K562 (cell line): ENCODE measurements around the gene CUL4B. TPM values are rescaled to one million over a fixed set of nuclear protein-coding genes. Genes with fewer than 3 reads are reported as not detected.

Source experiments
- CXXC5 ChIP-seq: fragments of 250-450 bp; sonication (Bioruptor Pico); IDR thresholded peaks from 2 replicates; pipeline ENCODE4 v1.8.0; 2022; ENCODE audit warnings: inconsistent platforms, mild to moderate bottlenecking, moderate library complexity
- E2F3 ChIP-seq: fragments of 250-450 bp; sonication (Bioruptor Pico); IDR thresholded peaks from 2 replicates; pipeline ENCODE4 v1.4.0; 2020; ENCODE audit warnings: mild to moderate bottlenecking
- FOXP1 ChIP-seq: sonication (generic); formaldehyde crosslinking; IDR thresholded peaks from 2 replicates; pipeline ENCODE4 v1.8.0; 2022; ENCODE audit warnings: mild to moderate bottlenecking, missing genetic modification reagents
- HLTF ChIP-seq: fragments of 450-650 bp; IDR thresholded peaks from 2 replicates; pipeline ENCODE4 v1.6.1; 2016
- KLF16 ChIP-seq: IDR thresholded peaks from 2 replicates; pipeline ENCODE4 v1.6.1; 2016; ENCODE audit warnings: antibody characterized with exemption
- PCBP1 ChIP-seq: fragments of 200-400 bp; formaldehyde crosslinking; IDR thresholded peaks from 2 replicates; pipeline ENCODE4 v1.6.1; 2018; ENCODE audit warnings: mild to moderate bottlenecking, low read depth, low read length; ENCODE audit not compliant: poor library complexity, severe bottlenecking
- PHF20 ChIP-seq: fragments of 450-650 bp; IDR thresholded peaks from 2 replicates; pipeline ENCODE4 v1.6.1; 2018; ENCODE audit not compliant: partially characterized antibody
- SMAD1 ChIP-seq: fragments of 150-350 bp; IDR thresholded peaks from 2 replicates; pipeline ENCODE4 v1.6.1; 2014; ENCODE audit warnings: low read length, low read depth; ENCODE audit not compliant: partially characterized antibody
- SMARCA4 ChIP-seq: fragments of 450-650 bp; IDR thresholded peaks from 2 replicates; pipeline ENCODE4 v1.6.1; 2016
- ZKSCAN3 ChIP-seq: fragments of 250-450 bp; sonication (Bioruptor Pico); IDR thresholded peaks from 2 replicates; pipeline ENCODE4 v1.4.0; 2020
- ZNF699 ChIP-seq: fragments of 250-450 bp; sonication (Bioruptor Pico); IDR thresholded peaks from 2 replicates; pipeline ENCODE4 v1.8.0; 2021; ENCODE audit warnings: mild to moderate bottlenecking, moderate library complexity; ENCODE audit not compliant: insufficient replicate concordance
- ZSCAN29 ChIP-seq: fragments of 450-650 bp; IDR thresholded peaks from 2 replicates; pipeline ENCODE4 v1.6.1; 2017
- polyA plus RNA-seq, 8 experiments: library from polyadenylated mRNA; depleted of rRNA in 4 of 8; stranded (reverse) in 5 of 8; unstranded in 3 of 8; fragments of >200 nt; fragmentation: Nextera tagmentation in 2 of 8; fragmentation: Illumina TruSeq in 1 of 8; extraction: Ambion mirVana in 2 of 8; extraction: Trizol in 1 of 8; gene quantifications; 2 replicates each; pipeline versions ENCODE4 v1.2.1 to v1.2.3, GENCODE V29; 2011 to 2014; ENCODE audit warnings: inconsistent platforms in 1 of 8, missing spikeins in 1 of 8
- total RNA-seq, 7 experiments: library from RNA; depleted of rRNA in 6 of 7; stranded (reverse); fragments of >200 nt in 6 of 7; fragmentation: Illumina TruSeq in 2 of 7; extraction: Trizol in 2 of 7; gene quantifications; 2 replicates each; pipeline versions ENCODE4 v1.2.1 to v1.2.3, GENCODE V29; 2011 to 2021; ENCODE audit warnings: low replicate concordance in 1 of 7
- TF ChIP-seq, protein P1 (sequence below): sonication (generic); formaldehyde crosslinking; IDR thresholded peaks from 2 replicates; pipeline ENCODE4 v1.8.0; 2022; ENCODE audit warnings: missing genetic modification reagents, mild to moderate bottlenecking, moderate library complexity, borderline replicate concordance
- TF ChIP-seq, protein P2 (sequence below): fragments of 450-650 bp; formaldehyde crosslinking; IDR thresholded peaks from 2 replicates; pipeline ENCODE4 v1.4.0; 2020; ENCODE audit warnings: mild to moderate bottlenecking, moderate library complexity
- TF ChIP-seq, protein P3 (sequence below): sonication (generic); formaldehyde crosslinking; IDR thresholded peaks from 2 replicates; pipeline ENCODE4 v1.8.0; 2023; ENCODE audit warnings: mild to moderate bottlenecking, missing genetic modification reagents
- TF ChIP-seq, protein P4 (sequence below): sonication (generic); formaldehyde crosslinking; IDR thresholded peaks from 2 replicates; pipeline ENCODE4 v1.8.1; 2023; ENCODE audit warnings: mild to moderate bottlenecking, missing genetic modification reagents
- TF ChIP-seq, protein P5 (sequence below): fragments of 250-450 bp; sonication (Bioruptor Pico); IDR thresholded peaks from 2 replicates; pipeline ENCODE4 v1.8.0; 2022; ENCODE audit warnings: inconsistent platforms, mild to moderate bottlenecking, moderate library complexity, borderline replicate concordance
- TF ChIP-seq, protein P6 (sequence below): fragments of 450-650 bp; formaldehyde crosslinking; conservative IDR thresholded peaks from 2 replicates; pipeline ENCODE4 v1.4.0; 2022; ENCODE audit warnings: mild to moderate bottlenecking, missing genetic modification characterization
- TF ChIP-seq, protein P7 (sequence below): fragments of 250-450 bp; sonication (Bioruptor Pico); IDR thresholded peaks from 2 replicates; pipeline ENCODE4 v1.5.0; 2020; ENCODE audit warnings: mild to moderate bottlenecking, borderline replicate concordance

The CUL4B gene
- total and polyA plus RNA-seq, 9 of the 15 experiments (the other 6 are each of a cell fraction or from before 2014, with no cell fraction given), result 15.0 to 41.7 (median 37.5) TPM

DNA sequence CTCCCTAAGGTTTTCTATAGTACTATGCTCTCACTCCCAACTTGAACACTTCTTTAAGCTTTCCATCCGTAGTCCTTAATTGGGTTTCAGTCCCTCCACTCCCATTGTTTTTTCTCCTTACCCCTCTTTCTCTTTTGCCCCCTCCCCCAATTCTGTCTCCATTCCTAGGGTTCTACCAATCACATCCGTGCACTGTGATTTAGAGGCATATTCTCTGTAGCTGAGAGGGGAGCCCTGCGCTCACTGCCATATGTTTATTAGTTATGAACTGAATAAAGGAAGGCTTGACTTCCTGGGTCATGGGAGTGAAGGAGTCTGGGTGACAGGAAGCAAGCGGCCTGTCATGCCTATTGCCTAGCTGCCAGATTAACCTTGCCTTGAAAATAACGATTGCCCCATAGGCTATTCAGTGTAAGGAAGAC lies 43.6 kb upstream of the CUL4B start (continued):
- TF ChIP-seq, protein P1, sequence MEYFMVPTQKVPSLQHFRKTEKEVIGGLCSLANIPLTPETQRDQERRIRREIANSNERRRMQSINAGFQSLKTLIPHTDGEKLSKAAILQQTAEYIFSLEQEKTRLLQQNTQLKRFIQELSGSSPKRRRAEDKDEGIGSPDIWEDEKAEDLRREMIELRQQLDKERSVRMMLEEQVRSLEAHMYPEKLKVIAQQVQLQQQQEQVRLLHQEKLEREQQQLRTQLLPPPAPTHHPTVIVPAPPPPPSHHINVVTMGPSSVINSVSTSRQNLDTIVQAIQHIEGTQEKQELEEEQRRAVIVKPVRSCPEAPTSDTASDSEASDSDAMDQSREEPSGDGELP, result no peak
- TF ChIP-seq ZNF699 (CRISPR knock-in tag), result no peak
- TF ChIP-seq SMAD1, result no peak
- TF ChIP-seq FOXP1, result no peak
- TF ChIP-seq, protein P2, sequence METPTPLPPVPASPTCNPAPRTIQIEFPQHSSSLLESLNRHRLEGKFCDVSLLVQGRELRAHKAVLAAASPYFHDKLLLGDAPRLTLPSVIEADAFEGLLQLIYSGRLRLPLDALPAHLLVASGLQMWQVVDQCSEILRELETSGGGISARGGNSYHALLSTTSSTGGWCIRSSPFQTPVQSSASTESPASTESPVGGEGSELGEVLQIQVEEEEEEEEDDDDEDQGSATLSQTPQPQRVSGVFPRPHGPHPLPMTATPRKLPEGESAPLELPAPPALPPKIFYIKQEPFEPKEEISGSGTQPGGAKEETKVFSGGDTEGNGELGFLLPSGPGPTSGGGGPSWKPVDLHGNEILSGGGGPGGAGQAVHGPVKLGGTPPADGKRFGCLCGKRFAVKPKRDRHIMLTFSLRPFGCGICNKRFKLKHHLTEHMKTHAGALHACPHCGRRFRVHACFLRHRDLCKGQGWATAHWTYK (CRISPR knock-in tag), result no peak
- TF ChIP-seq, protein P3, sequence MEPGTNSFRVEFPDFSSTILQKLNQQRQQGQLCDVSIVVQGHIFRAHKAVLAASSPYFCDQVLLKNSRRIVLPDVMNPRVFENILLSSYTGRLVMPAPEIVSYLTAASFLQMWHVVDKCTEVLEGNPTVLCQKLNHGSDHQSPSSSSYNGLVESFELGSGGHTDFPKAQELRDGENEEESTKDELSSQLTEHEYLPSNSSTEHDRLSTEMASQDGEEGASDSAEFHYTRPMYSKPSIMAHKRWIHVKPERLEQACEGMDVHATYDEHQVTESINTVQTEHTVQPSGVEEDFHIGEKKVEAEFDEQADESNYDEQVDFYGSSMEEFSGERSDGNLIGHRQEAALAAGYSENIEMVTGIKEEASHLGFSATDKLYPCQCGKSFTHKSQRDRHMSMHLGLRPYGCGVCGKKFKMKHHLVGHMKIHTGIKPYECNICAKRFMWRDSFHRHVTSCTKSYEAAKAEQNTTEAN, result no peak
- TF ChIP-seq, protein P4, sequence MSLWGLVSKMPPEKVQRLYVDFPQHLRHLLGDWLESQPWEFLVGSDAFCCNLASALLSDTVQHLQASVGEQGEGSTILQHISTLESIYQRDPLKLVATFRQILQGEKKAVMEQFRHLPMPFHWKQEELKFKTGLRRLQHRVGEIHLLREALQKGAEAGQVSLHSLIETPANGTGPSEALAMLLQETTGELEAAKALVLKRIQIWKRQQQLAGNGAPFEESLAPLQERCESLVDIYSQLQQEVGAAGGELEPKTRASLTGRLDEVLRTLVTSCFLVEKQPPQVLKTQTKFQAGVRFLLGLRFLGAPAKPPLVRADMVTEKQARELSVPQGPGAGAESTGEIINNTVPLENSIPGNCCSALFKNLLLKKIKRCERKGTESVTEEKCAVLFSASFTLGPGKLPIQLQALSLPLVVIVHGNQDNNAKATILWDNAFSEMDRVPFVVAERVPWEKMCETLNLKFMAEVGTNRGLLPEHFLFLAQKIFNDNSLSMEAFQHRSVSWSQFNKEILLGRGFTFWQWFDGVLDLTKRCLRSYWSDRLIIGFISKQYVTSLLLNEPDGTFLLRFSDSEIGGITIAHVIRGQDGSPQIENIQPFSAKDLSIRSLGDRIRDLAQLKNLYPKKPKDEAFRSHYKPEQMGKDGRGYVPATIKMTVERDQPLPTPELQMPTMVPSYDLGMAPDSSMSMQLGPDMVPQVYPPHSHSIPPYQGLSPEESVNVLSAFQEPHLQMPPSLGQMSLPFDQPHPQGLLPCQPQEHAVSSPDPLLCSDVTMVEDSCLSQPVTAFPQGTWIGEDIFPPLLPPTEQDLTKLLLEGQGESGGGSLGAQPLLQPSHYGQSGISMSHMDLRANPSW, result no peak
- no peak for TF ChIP-seq HLTF
- TF ChIP-seq KLF16, result no peak
- TF ChIP-seq CXXC5 (CRISPR knock-in tag), result no peak
- TF ChIP-seq, protein P5, sequence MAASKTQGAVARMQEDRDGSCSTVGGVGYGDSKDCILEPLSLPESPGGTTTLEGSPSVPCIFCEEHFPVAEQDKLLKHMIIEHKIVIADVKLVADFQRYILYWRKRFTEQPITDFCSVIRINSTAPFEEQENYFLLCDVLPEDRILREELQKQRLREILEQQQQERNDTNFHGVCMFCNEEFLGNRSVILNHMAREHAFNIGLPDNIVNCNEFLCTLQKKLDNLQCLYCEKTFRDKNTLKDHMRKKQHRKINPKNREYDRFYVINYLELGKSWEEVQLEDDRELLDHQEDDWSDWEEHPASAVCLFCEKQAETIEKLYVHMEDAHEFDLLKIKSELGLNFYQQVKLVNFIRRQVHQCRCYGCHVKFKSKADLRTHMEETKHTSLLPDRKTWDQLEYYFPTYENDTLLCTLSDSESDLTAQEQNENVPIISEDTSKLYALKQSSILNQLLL, result no peak
- peak; percentile 6 for TF ChIP-seq PHF20
- no peak for TF ChIP-seq E2F3 (CRISPR knock-in tag)
- no peak for TF ChIP-seq ZSCAN29
- TF ChIP-seq, protein P6, sequence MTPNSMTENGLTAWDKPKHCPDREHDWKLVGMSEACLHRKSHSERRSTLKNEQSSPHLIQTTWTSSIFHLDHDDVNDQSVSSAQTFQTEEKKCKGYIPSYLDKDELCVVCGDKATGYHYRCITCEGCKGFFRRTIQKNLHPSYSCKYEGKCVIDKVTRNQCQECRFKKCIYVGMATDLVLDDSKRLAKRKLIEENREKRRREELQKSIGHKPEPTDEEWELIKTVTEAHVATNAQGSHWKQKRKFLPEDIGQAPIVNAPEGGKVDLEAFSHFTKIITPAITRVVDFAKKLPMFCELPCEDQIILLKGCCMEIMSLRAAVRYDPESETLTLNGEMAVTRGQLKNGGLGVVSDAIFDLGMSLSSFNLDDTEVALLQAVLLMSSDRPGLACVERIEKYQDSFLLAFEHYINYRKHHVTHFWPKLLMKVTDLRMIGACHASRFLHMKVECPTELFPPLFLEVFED, result 0 out of 2 replicates have a peak, but pooled peaks have one; percentile 27
- TF ChIP-seq ZKSCAN3 (CRISPR knock-in tag), result no peak
- no peak for TF ChIP-seq SMARCA4
- TF ChIP-seq, protein P7, sequence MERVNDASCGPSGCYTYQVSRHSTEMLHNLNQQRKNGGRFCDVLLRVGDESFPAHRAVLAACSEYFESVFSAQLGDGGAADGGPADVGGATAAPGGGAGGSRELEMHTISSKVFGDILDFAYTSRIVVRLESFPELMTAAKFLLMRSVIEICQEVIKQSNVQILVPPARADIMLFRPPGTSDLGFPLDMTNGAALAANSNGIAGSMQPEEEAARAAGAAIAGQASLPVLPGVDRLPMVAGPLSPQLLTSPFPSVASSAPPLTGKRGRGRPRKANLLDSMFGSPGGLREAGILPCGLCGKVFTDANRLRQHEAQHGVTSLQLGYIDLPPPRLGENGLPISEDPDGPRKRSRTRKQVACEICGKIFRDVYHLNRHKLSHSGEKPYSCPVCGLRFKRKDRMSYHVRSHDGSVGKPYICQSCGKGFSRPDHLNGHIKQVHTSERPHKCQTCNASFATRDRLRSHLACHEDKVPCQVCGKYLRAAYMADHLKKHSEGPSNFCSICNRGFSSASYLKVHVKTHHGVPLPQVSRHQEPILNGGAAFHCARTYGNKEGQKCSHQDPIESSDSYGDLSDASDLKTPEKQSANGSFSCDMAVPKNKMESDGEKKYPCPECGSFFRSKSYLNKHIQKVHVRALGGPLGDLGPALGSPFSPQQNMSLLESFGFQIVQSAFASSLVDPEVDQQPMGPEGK (CRISPR knock-in tag), result no peak
- no peak for TF ChIP-seq PCBP1
